ENCODE results near the gene ZNF580.

ZNF580 gene

GRCh38 chr19:55663846-55664536 is 23.2 kb downstream of the ZNF580 start:
- no peak for DNase-seq

DNA sequence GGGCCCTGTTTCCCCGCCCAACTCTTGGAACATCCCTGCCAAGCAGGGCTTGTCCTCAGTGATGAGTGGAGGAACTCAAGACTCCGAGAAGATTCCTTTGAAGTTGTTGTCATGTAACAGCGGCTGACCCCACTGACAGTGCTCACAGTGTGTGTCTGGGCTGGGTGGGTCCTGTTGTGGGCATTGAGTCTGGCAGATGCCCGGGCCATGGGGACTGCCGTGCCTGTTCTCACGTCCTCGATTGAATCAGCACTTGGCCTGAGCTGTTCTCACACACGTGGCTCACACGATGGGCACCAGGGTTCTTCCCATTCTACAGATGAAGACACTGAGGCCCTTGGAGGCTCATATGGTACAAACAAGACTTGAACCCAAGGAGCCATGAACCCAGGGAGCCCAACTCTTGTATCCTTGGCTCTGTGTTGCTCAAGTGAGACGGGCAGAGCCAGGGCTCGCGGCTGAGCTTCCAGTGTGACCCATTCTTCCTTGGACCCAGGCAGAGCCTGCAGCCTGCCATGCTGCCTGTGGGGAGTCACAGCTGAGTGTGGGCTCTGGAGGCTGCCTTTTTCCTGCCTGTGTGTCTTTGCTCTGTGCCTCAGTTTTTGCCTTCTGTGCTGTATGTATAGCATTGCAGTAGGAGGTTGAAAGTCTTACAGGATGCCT is 25.7 kb downstream of the ZNF580 start:
- no peak for DNase-seq

DNA sequence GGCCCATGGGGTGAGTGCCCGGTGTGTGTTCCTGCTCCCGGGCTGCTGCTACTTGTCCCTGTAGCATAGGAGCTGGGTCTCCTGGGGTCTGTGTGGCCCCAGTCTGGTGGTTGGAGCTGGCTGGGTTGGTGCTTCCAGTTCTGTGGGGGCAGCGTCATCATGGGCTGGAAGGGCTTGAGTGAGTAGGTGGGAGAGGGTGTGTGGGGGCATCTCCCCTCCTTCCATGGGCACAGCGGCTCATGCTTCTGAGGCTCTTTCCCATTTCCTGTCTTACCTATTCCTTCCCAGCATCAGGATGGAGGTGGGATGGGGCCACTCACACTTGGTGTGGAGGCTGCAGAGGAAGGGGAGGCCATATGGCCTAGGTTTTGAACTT is 26.2 kb downstream of the ZNF580 start:
- no peak for DNase-seq

DNA sequence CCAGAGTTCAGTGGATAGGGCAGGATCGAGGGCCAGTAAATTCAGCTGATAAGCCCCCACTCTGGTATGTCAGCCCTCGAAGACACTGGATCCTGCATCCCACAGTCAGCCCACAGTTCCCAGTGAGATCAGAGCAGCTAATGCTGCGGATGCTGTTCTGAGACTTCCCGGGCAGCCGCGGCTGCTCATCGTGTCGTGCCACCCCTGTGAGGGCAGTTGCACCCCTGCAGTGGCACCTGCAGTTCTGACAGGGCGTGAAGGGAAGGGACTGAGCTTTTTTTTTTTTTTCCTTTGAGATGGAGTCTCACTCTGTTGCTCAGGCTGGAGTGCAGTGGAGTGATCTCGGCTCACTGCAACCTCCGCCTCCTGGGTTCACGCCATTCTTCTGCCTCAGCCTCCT is 26.7 kb downstream of the ZNF580 start:
- no peak for DNase-seq

DNA sequence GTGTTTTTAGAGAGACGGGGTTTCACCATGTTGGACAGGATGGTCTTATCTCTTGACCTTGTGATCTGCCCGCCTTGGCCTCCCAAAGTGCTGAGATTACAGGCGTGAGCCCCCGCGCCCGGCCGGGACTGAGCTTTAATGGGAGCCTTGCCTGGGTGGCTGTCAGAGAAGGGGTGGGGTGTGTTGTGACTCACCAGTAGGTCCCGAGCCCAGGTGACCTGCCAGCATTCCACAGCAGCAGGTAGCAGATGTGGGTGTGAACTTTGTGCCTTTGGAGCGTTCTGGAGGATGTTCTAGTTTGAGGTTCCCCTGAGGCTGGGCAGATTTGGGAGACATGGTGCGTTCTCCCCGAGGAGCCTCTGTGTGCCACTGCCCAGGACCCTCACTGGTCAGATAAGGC is 27.2 kb downstream of the ZNF580 start:
- DNase-seq = no peak

DNA sequence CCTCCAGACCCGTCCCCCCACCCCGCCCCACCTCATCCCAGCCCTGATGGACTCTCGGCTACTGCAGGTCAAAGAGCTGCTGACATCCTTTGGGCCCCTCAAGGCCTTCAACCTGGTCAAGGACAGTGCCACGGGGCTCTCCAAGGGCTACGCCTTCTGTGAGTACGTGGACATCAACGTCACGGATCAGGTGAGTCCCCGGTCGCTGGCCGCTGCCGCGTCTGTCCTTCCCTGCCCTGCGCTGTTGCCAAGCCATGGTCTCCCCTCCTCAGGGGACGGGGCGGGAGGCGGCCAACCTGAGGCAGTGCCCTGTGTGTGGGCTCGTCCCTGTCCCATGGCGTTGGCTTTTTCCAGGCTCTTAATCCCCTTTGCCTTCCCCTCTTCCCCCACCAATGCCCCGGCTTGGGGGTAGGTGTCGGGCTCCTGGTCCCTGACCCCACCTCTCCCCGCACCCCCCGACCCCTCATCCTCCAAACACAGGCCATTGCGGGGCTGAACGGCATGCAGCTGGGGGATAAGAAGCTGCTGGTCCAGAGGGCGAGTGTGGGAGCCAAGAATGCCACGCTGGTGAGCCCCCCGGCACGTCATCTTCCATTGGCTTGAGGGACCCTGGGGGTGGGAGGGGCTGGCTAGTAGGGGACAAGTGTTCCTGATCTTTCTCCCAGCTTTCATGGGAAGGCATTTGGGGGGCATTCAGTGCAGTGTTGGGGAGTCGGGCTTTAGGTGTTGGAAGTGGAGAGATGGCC is 28.0 kb downstream of the ZNF580 start:
- DNase-seq = no peak

DNA sequence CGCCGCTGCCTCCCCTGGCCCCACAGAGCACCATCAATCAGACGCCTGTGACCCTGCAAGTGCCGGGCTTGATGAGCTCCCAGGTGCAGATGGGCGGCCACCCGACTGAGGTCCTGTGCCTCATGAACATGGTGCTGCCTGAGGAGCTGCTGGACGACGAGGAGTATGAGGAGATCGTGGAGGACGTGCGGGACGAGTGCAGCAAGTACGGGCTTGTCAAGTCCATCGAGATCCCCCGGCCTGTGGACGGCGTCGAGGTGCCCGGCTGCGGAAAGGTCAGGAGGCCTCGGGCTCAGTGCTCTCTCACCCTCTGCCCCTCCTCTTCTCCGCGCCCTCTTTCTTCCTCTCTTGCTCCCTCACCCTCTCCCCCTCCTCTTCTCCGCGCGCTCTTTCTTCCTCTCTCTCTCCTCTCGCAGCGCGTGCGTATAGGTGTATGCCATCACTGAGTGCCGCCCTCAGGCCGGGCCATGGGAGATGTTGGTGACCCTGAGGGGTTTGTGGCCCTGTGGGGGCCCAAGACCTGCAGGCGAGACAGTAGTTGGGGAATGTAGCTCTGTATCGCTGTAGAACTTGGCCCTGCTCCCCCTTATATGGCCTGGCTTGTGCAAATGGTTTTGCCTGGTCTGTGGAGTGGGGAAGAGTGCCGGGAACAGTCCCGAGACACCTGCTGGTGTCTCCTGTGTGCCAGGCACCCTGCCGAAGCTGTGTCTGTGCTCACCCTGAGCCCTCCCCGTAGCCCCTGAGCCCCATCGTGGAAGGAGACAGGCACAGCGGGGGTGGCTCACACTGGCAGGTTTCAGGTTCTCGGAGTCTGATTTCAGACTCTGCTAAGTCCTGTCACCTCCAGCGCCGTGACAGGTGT is 28.8 kb downstream of the ZNF580 start:
- no peak for DNase-seq

- no peak for DNase-seq
Observed at GRCh38 chr19:55670280-55671053, 29.7 kb downstream of the ZNF580 start.

DNA sequence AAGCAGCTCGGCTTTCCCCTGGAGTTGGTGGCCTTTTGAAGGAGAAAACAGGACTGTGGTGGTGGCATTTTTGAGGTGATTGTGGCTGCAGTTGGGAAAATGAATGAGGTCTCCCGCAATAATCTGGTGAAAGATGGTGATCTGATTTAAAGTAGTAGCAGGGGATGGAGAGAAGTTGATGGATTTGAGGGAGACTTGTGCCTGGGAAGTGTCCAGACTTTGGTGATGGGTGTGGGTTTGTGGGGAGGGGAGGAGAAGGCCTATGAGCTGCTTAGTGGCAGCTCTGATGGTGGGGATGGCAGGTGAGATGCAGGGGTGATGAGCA is 30.2 kb downstream of the ZNF580 start:
- DNase-seq = no peak

DNA sequence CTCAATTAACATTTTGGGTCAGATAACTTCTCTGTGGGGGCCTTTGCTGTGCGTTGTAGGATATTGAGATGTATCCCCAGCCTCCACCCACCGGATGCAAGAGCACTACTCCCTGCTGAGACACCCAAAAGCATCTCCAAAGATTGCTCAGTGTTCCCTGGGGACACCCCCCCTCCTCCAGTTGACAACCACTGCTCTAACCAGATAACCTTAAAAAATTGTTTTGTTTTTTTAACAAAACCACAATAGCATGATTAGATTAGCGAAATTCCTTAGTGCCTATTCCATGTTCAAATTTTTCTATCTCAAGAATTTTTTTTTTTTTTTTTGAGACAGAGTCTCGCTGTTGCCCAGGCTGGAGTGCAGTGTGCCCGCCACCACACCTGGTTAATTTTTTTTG is 31.6 kb downstream of the ZNF580 start:
- no peak for DNase-seq

- no peak for DNase-seq
Observed at GRCh38 chr19:55673465-55673864, 32.7 kb downstream of the ZNF580 start.

- no peak for DNase-seq
Observed at GRCh38 chr19:55673889-55674288, 33.1 kb downstream of the ZNF580 start.

- no peak for DNase-seq
Observed at GRCh38 chr19:55674459-55674840, 33.6 kb downstream of the ZNF580 start.

GRCh38 chr19:55674841-55675660 is 34.2 kb downstream of the ZNF580 start, which contains the start of gene EPN1:
TSS of gene EPN1 (plus strand) at chr19:55675226. CDS start at chr19:55678628, 3,402 bp downstream.
- peak; percentile 27 to 86 for DNase-seq

GRCh38 chr19:55675661-55676354 is 35.0 kb downstream of the ZNF580 start:
- no peak for DNase-seq

- no peak for DNase-seq
Observed at GRCh38 chr19:55676383-55676782, 35.6 kb downstream of the ZNF580 start.

- DNase-seq = no peak
Observed at GRCh38 chr19:55676889-55677505, 36.2 kb downstream of the ZNF580 start.

DNA sequence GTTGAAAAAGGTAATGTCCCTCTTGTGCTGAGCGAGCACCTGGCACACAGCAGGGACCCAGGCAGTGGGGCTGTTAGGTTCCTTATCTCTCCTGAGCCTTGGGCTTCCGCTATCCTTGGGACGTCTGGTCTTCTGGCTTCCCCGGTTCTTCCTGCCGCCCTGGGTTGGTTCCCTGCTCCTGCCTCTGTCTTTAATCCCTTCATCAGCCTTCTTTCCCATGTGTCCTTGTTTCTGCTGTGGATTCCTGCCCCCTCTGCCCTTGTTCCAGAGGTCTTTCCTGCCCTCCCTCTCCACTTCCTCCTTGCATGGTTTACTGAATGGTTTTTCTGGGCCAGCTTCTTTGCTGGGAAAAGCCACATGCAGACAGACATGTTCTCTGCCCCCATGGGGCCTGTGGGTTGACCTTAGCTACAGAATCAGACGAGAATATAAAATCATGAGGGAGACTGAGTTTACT is 36.8 kb downstream of the ZNF580 start:
- no peak for DNase-seq

DNA sequence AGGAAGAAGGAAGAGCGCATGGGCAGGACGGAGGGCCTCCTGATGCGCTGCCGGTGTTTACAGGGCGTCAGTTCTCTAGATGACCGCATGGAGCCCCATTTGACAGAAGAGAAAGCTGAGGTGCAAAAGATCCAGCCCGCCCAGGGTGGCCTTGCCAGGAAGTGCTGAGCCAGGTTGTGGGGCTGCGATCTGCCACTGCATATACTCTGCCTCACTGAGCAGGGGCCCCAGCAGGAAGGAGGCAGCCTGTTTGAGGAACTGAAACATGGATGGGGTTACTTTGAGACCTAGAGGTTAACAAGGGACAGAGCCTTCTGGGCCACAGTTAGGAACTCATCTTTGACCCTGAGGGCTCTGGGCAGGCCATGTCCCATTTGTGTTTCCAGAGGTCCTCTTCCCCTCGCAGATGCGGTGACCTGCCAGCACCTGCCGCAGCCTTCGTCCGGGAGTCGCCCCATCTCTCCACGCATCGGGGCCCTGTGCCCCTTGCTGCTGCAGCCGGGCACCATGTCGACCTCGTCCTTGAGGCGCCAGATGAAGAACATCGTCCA is 37.4 kb downstream of the ZNF580 start:
- DNase-seq = no peak

Data from cerebellar nuclear complex (tissue), 1 donor.